ENCODE results near the gene ATP8B3.

The ATP8B3 gene

DNA sequence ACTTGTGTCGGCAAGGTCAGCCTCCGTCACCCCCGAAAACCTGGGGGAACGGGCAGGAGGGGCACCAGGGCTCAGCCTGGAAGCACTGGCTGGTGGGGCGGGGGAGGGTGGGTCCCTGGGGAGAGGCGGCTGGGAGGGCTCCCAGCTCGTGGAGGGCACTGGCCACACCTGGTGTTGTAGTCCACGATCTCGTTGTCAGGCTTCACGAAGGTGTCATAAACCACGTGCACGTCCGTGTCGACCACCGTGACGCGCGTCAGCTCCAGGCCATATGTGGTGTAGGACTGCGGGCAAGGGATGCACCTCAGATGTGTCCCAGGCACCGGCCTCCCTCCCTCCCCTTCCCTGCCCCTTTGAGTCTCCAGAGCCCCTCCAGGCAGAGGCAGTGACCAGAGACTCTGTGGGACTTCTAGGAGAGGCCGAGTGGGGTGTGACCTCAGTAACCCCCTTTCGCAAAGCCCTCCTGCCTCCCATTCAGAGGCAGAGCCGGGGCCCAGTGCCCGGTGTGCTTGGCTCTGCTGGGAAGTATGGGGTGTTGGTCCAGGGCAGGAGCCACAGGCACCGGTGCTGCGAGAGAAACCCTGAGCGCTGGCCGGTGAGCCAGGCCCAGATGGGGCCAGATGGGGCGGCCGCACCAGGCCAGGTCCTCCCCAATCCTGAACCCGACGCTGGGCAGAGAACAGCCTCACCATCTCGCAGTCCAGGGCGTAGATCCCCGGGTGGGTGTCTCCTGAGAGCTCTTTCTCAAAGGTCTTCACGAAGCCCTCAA is 4.6 kb upstream of the ATP8B3 start:
- no peak for DNase-seq (ENCODE audit: low spot score)

DNA sequence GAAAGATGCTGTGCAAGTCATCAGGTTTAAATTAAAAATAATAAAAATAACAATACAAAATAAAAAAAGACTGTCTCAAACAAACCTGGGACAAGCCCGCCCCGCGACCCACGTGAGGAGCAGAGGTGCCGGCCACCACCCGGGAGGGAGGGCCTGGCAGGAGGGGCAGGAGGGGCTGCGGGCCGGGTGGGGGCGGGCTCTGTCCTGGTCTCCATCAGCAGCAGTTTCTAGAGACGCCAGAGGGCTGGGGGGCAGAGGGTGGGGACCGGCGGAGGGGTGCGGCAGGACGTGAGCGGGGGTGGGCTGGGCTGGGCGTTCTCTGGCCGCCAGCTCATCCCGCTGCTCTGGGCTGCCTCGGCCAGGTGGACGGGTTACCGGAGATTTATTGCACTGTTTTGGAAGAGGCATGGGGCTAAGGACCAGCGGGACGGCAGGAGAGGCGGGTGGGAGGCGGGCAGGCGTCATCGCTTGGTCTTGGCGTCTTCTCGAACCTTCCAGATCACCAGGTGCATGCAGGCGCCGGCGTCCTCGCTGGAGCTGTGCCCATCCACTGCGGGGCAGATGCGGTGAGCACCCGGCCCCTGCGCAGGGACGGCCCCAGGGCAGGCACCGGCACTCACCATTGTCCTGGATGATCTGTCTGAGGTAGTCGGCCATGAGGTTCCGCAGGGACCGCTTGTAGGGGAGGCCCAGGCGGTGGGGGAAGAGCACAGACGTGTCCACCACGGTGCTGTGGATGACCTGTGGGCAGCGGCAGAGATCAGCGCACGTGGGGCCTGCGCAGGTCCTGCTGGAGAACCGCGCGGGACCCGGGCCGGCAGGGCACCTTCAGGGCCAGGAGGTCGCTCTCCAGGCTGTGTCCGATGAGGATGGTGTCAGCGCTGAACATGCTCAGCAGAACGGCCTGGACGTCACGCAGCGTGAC is 3.8 kb upstream of the ATP8B3 start:
- DNase-seq (ENCODE audit: low spot score): no peak

- no peak for DNase-seq (ENCODE audit: low spot score)
Measured at GRCh38 chr19:1814833-1815604, 2.9 kb upstream of the ATP8B3 start.

GRCh38 chr19:1814391-1814790 is 2.3 kb upstream of the ATP8B3 start:
- DNase-seq (ENCODE audit: low spot score): no peak

DNA sequence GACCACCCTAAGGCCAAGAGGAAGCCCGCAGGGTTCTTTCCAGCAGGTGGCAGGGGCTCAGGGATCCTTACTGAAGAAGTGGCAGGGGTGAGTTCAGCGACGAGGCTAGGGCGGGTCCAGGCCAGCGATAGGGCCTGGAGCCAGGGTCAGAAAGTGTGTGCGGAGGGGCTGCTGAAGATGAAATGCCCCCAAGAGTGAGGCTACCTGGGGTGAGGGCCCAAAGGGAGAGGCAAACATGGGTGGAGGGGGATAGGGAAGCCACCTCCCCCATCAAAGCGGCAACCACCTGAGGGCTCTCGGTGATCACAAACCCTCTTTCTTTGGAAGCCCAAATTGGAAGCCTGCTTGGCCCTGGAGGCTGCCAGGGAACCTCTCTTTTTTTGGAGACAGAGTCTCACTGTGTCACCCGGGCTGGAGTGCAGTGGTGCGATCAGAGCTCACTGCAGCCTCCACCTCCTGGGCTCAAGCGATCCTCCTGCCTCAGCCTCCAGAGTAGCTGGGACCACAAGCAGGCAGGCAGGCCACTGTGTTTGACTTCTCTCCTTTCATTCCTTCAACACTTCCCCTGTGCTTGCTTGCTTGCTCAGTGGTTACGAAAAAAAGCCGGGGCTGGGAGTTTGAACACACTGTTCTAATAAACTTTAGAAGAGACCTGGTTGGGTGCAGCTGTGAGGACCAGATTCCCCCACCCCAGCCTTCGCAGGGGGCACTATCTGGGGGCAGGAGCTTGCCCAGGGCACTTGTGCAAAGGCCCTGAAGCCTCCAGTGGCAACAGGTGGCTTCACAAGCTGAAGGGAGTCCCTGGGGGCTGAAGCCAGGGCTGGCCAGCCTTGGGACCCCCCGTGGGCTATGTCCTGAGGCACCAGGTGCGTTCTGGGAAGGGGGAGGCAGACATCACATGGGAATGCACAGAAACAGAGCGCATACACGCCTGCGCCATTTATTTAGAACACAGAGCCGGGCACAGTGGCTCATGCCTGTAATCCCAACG is 1.4 kb upstream of the ATP8B3 start:
- DNase-seq (ENCODE audit: low spot score): no peak

DNA sequence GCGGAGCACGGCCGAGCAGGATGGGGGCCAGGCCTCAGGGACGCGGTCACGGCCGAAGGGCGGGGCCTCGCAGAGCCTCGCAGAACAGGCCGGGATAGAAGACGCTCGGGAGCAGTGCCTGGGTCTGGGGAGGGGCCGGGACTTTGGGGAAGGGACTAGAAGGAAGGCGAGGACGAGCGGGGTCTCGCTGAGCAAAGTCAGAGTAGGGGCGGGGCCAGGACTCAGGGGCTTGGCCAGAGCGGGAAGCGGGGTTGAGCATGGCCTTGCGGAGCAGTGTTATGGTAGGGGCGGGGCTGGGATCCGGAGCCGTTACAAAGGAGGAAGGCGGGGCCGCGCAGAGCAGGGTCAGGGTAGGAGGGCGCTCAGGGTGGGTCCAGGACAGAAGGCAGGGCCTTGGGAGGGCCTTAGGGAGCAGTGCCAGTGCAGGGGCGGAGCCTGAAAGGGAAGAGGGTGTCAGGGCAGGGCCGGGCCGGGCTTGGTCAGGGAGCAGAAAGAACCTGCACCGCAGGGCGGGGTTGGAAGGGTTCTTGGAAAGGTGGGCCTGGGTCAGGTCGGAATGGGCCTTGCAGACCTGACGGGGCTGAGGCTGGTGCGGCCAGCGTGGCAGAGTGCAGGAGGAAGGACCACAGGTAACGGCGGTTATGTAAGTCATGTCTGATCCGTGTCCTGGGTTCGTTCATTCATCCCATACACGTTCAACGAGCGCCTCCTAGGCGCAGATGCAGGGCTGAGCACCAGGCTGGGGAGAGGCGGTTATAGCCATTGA is 533 bp upstream of the ATP8B3 start:
- DNase-seq (ENCODE audit: low spot score): peak; percentile 99

GRCh38 chr19:1811472-1811894 is 593 bp downstream of the ATP8B3 start:
- peak; percentile 70 for DNase-seq (ENCODE audit: low spot score)

DNA sequence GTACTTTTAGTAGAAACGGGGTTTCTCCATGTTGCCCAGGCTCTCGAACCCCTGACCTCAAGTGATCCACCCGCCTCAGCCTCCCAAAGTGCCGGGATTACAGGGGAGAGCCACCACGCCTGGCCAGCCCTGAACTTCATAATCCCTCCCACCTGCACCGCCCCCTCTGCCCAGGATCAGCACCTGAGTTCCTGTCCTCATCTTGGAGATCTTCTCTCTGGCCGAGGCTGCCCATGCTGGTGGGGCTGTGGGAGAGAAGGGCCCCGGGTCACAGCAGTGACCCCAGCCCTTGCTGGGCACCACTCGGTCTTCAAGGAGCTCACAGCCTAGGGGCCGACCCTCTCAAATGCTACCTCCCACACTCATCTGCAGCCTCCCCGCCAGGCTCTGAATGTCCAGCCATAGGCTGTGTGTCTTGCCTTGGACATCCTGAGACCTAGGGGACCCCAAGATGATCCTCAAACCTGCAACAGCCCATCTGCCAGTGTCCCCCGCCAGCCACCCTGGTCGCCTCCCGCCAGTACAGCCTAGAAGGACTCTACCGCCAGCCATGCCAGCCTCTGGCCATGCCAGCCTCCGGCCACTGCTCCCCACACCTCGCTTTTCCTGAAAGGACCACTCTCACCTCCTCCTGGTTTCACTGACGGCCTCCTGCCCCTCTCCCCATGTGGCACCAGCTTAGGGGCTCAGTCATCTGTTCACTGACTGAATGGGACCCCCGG is 1.5 kb downstream of the ATP8B3 start:
- DNase-seq (ENCODE audit: low spot score): no peak

DNA sequence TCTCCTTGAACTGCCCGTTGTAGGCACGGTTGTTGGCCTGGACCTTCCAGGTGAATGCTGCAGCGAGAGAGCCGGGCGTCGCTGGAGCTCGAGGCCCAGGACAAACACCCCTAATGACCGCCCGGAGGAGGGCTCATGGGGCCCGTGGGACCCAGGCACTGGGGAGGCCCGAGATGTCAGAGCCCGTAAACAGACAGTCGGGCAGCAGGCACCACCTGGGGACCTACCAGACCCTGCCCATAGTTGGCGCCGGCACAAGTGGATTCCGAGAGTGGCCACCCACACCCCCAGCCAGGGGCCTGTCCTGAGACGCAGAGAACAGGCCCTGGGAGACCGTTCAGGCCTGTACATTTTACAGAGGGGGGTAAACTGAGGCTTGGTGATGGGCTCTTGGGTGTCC is 2.4 kb downstream of the ATP8B3 start:
- DNase-seq (ENCODE audit: low spot score): no peak

DNA sequence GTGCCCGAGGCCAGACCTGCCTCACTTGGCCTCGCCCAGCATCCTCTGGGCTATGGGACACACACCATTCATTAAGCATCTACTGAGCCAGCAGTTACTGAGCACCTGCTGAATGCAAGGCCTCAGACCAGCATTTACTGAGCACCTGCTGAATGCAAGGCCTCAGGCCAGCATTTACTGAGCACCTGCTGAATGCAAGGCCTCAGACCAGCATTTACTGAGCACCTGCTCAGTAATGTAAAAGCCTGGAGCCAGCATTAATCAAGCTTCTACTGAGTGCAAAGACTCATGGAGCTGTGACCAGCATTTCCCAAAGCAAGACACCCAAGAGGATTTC is 3.7 kb downstream of the ATP8B3 start:
- no peak for DNase-seq (ENCODE audit: low spot score)

DNA sequence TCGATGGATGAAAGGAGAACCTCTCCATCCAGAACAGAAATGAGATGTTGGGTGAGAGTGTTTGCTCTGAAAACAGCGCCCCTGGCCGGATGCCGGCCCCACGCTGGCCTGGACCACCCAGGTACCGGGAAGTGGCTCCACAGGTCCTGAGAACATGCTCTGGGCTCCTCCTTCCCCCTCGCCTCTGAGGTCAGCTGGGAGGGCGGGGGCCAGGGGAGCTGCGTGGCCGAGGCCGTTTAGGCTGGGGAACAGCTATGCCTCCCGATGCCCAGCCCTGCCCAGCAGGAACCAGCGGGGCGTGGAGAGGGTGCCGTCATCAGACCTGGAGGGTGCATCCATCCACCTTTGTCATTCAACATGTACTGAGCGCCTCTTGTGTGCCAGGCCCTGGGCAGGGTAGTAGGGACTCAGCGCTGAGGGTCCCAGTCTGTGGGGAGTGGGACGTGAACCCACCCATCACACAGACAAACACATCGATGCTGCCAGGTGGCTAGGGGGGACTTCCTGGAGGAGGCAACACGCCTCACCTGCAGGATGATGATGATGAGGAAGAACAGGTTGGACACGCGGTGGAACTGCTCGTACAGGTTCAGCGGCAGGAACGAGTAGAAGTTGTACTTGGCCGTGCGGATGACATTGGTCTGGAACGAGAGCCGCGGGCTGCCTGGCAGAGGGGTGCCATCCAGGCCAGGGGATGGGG is 4.2 kb downstream of the ATP8B3 start:
- DNase-seq (ENCODE audit: low spot score): no peak

DNA sequence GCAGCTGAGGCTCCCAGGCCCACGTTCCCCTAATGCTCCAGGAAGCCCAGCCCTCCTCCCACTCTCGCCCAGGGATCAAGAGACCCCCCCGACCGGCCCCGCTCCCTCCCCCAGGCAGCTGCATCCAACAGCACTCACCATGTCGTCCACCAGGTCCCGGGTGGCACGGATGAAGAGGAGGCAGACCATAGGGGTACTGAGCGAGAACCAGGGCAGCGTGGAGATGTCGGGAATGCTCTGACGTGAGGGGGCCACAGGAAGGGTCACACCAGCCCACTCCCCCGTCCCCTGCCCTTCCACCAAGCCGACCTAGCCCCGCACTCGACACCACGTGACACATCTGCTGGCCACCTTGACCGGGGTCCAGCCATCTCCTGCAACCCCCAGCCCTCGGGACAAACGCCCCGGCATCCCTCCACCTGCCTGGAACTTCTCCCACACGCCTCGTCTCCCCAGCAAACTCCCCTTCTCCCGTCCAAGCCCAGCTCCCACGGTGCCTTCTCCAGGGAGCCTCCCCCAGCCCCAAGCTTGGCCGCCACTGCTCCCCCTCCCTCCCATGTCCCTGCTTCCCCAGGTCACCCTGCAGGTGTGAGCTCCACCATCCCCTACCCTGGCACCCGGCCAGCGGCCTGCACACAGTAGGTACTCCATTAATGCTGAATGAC is 4.9 kb downstream of the ATP8B3 start:
- no peak for DNase-seq (ENCODE audit: low spot score)

DNA sequence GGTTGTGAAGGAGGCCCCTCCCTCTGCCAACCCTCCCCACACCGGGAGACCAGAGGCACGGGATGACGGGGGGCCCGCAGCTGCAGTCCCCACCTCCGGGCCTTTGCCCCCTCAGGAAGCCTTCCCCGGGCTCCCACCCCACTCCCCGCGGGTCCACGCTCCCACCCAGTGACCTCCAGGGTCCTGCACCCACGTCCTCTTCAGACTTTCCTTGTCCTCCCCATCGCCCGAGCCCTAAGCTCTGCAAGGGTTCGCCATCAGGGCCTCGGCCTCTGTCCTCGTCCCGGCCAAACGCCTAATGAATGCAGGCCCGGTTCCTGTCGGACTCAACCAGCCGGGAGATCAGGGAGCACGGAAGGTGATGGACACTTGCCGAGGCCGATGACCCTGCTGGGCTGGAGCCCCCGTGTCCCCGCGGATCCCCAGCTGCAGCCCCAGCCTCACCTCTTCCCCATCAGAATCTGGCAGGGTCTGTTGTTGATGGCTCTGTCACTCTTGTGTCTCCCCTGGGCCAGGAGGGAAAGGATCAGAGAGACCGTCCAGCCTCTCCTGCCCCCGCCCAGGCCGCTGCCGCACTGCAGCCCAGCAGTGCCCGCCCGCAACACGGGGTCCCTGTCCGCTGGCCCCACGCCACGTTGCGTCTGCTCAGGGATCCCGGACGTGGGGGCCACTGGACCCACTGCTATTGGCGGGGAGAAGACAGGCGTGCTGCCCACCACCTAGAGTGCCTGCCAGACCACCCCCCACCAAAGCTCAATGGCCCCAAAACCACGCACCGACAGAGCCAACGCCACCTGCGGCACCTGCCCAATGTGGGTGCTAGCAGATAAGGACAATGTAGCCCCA is 5.7 kb downstream of the ATP8B3 start:
- DNase-seq (ENCODE audit: low spot score): no peak

GRCh38 chr19:1805401-1806183 is 6.5 kb downstream of the ATP8B3 start:
- no peak for DNase-seq (ENCODE audit: low spot score)

DNA sequence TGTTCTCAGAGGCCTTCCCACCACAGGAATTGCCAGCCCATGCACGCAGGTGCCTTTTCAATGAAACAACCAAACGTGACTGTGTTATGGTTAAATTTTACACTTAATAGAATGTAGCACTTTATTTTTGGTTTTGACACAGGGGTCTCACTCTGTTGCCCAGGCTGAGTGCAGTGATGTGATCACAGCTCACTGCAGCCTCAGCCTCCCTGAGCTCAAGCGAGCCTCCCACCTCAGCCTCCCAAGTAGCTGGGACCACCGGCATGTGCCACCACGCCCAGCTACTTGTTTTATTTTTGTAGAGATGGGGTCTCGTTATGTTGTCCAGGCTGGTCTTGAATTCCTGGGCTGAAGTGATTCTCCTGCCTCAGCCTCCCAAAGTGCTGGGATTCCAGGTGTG is 7.2 kb downstream of the ATP8B3 start:
- no peak for DNase-seq (ENCODE audit: low spot score)

DNA sequence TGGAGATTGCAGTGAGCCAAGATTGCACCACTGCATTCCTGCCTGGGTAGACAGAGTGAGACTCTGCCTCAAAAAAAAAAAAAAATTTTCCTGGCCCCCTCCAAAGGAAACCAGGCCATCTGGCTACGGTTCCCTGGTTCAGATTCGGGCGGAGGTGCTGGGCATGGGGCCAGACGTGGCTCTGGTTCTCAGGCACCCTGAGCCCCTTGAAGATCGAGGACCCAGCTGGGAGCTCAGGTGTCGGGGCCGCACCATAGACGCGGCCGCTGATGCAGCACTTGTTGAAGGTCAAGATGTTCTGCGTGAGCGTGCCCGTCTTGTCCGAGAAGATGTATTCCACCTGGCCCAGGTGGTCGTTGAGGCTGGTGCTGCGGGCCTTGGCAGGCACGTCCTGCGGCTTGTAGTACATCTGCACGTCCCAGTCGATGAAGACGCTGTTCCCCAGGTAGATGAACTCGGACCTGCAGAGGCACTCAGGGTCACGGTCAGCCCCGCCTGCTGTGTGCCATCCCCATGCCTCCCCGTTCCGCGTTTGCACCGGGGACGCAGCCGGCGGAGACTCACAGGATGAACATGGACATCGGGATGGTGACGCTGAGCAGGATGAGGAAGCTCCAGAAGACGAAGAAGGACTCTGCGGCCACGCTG is 12.3 kb downstream of the ATP8B3 start:
- DNase-seq (ENCODE audit: low spot score): no peak

Data from HuH-7.5 (cell line).